Measurements from ENCODE around the gene FSTL4.

FSTL4 gene

GRCh38 chr5:133337795-133338445 lies 274.4 kb downstream of the FSTL4 start:
- no peak for DNase-seq (ENCODE audit: low read depth, low spot score)
- TF ChIP-seq CTCF (IDR thresholded peaks at IDR 0.05; ENCODE audit: low read depth, low read length), result no peak
- in situ Hi-C loops (cut with HindIII; ENCODE audit: low sequenced_read_pairs), result no loop called here
- H3K4me3 ChIP-seq (ENCODE audit: low read depth, low read length), result no peak overlapping the region

GRCh38 chr5:133336969-133337410 lies 275.4 kb downstream of the FSTL4 start:
- in situ Hi-C loops (cut with HindIII; ENCODE audit: low sequenced_read_pairs), result no loop called here
- no peak for TF ChIP-seq CTCF (IDR thresholded peaks at IDR 0.05; ENCODE audit: low read depth, low read length)
- DNase-seq (ENCODE audit: low read depth, low spot score), result no peak
- H3K4me3 ChIP-seq (ENCODE audit: low read depth, low read length), result no peak overlapping the region

GRCh38 chr5:133336121-133336968 lies 276.0 kb downstream of the FSTL4 start:
- TF ChIP-seq CTCF (IDR thresholded peaks at IDR 0.05; ENCODE audit: low read depth, low read length), result no peak
- no peak overlapping the region for H3K4me3 ChIP-seq (ENCODE audit: low read depth, low read length)
- DNase-seq (ENCODE audit: low read depth, low spot score), result no peak
- in situ Hi-C loops (cut with HindIII; ENCODE audit: low sequenced_read_pairs), result no loop called here

GRCh38 chr5:133334796-133335639 lies 277.3 kb downstream of the FSTL4 start:
- no peak for DNase-seq (ENCODE audit: low read depth, low spot score)

GRCh38 chr5:133333326-133334150 lies 278.8 kb downstream of the FSTL4 start:
- DNase-seq (ENCODE audit: low read depth, low spot score), result no peak
- no peak overlapping the region for H3K4me3 ChIP-seq (ENCODE audit: low read depth, low read length)
- in situ Hi-C loops (cut with HindIII; ENCODE audit: low sequenced_read_pairs), result no loop called here
- no peak for TF ChIP-seq CTCF (IDR thresholded peaks at IDR 0.05; ENCODE audit: low read depth, low read length)

More at GRCh38 chr5:133334796-133335639, 277.3 kb downstream of the FSTL4 start:
- no peak overlapping the region for H3K4me3 ChIP-seq (ENCODE audit: low read depth, low read length)
- TF ChIP-seq CTCF (IDR thresholded peaks at IDR 0.05; ENCODE audit: low read depth, low read length), result no peak
- in situ Hi-C loops (cut with HindIII; ENCODE audit: low sequenced_read_pairs), result no loop called here

All from astrocyte of the spinal cord (primary cell).